ENCODE results near the gene TRPC4.
"Not testable (repeated sequence)": the region's sequence is repeated elsewhere in the genome, so short reads cannot be mapped to it uniquely, and the experiment has no call there.

TRPC4 gene

GRCh38 chr13:37833411-37833810 is 36.2 kb downstream of the TRPC4 start:
- no peak for DNase-seq (ENCODE audit: low read depth in 2 of 2)

DNA sequence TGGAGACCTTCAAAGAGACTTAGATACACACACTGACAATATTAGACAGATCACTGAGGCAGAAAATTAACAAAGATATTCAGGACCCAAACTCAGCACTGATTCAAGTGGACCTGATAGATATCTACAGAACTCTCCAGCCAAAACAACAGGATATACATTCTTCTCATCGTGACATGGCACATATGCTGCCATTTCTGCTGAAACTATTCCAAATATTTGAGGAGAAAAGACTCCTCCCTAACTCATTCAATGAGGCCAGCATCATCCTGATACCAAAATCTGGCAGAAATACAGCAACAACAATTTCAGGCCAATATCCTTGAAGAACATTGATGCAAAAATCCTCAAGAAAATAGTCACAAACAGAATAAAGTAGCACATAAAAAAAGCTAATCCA is 53.3 kb downstream of the TRPC4 start:
- no peak for DNase-seq (ENCODE audit: low read depth in 2 of 2)

- no peak for DNase-seq (ENCODE audit: low read depth in 2 of 2)
Observed at GRCh38 chr13:37811441-37811840, 58.1 kb downstream of the TRPC4 start.

DNA sequence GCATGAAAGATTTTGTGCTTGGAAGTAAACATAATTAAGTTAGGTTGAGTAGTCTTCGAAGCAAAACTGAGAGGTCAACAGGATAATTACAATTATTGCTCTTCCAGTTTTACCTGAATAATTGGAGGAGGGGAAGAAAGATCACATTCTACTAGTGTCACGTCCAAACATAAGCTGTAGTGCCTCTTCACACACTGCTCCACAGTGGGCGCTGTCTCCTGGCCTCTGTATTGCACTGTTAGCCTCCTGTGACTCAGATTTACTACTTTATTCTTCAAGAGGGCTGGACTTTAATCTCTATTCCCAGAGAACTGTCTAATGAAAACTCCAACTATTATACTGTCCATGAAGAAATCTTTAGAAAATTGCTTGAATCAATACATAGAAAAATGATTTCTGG is 62.9 kb downstream of the TRPC4 start:
- DNase-seq (ENCODE audit: low read depth in 2 of 2) = no peak

GRCh38 chr13:37797631-37798030 is 71.9 kb downstream of the TRPC4 start:
- no peak for DNase-seq (ENCODE audit: low read depth in 2 of 2)

GRCh38 chr13:37796795-37797194 is 72.8 kb downstream of the TRPC4 start:
- DNase-seq (ENCODE audit: low read depth in 2 of 2) = not testable (repeated sequence)

DNA sequence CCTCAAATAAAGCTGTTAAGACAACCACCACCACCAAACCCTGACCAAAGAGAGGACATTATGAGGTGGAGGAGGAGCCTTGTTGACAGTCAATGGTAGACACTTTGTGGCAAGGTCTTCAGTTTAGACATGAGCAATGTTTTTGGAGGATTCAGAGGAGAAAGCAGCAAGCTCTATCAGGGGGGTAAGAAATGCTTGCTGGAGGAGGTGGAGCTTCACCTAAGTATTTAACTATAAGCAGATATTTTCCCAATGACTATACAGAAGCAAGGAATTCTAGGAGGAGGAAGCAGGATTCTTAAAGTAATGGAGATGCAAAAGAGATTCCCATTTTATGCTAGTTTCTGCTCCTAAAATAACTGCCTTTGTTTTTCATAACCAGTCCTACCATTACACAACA is 74.2 kb downstream of the TRPC4 start:
- no peak for DNase-seq (ENCODE audit: low read depth in 2 of 2)

GRCh38 chr13:37791699-37792098 is 77.9 kb downstream of the TRPC4 start:
- no peak for DNase-seq (ENCODE audit: low read depth in 2 of 2)

GRCh38 chr13:37788346-37788745 is 81.2 kb downstream of the TRPC4 start:
- DNase-seq (ENCODE audit: low read depth in 2 of 2) = no peak

DNA sequence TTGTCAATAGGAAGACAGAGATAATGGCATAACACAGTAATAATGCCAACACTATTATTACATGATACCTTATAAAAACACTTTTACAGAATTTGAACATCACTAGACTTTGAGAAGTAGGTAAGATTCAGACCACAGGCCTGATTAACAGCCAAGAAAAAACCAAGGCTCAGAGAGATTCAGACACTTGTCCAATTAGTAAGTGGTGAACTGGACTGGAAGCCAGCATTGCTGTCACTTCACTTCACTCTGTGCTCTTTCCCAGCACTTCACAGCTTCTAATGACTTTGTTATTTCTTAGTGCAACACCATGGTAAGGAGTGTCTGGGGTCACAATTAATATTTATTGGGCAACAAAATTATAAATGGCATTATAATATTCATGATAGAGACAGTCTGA is 91.9 kb downstream of the TRPC4 start:
- no peak for DNase-seq (ENCODE audit: low read depth in 2 of 2)

DNA sequence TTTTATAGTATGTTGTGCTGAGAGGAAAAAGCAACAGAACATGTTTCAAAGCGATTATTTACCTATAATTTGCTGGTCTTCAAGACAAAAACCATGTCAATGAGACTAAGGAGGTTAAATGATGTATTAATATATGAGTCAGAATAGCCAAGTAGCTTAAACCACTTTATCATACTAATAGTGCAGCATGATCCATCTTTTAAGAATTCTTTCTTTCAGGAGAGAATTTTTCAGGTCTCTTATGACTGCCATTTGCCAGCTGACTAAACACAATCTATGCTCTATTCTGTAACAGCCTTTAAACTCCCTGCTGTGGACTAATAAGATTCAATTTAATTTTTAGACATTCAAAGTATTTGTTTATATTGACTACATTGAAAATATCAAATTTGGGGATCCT is 93.7 kb downstream of the TRPC4 start:
- no peak for DNase-seq (ENCODE audit: low read depth in 2 of 2)

DNA sequence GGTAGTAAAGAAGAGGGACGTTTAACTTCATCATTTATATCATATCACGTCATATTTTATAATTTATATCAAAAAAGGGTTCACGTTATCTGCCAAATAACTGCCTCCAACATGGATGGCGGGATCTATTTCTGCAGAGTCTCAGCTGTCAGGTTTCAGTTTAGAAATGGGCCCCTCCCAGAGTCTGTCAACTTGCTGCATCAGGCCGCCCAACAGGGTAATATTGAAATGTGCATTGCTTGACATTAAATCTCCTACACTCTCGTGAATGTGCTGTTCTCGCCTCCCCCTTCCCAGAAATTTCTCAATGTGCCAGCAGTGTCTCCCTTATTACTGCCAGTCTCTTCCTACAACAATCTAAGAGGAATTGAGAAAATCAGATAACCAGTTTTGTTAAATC is 96.9 kb downstream of the TRPC4 start:
- no peak for DNase-seq (ENCODE audit: low read depth in 2 of 2)

- no peak for DNase-seq (ENCODE audit: low read depth in 2 of 2)
Observed at GRCh38 chr13:37769545-37769944, 100.0 kb downstream of the TRPC4 start.

- no peak for DNase-seq (ENCODE audit: low read depth in 2 of 2)
Observed at GRCh38 chr13:37769078-37769477, 100.5 kb downstream of the TRPC4 start.

DNA sequence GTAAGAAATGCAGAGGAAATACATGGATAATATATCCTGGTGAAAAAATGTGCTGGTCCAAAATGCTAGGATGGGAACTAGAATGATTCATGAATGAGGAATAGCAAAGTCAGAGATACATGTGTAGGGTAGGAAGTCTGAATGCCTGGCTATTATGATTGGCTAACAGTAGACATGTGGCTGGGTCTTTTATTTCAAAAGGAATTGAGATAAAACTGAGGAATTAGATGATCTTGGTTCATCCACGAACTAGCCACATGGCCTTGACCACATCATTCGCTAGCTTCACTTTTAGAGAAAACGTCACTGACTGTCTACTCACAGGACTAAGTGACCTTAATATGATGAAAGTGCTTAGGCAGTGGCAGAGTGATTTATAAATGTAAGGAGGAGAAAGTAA is 103.1 kb downstream of the TRPC4 start:
- DNase-seq (ENCODE audit: low read depth in 2 of 2) = no peak

- DNase-seq (ENCODE audit: low read depth in 2 of 2) = no peak
Observed at GRCh38 chr13:37755349-37755748, 114.2 kb downstream of the TRPC4 start.

DNA sequence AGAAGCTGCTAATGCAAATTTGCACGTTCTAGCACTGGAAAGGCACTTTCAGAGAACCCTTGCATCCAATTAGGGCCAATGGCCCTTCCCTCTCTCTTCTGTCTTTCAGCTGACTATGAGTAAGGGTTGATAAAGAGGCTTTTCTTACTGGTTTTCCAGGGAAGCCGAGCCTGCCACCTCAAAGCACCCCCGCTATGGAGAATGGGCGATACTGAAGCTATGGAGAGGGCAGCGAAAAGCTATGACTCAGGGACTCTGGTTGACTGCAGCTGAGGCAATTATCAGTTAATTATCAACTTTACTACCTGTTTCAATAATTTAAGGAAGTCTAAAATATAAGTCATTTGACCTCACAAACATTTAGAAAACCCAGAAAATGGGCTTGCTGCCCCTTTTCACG is 115.8 kb downstream of the TRPC4 start:
- DNase-seq (ENCODE audit: low read depth in 2 of 2) = no peak

GRCh38 chr13:37752146-37752545 is 117.4 kb downstream of the TRPC4 start:
- no peak for DNase-seq (ENCODE audit: low read depth in 2 of 2)

GRCh38 chr13:37751025-37751424 is 118.5 kb downstream of the TRPC4 start:
- no peak for DNase-seq (ENCODE audit: low read depth in 2 of 2)

- no peak for DNase-seq (ENCODE audit: low read depth in 2 of 2)
Observed at GRCh38 chr13:37748913-37749312, 120.7 kb downstream of the TRPC4 start.

- DNase-seq (ENCODE audit: low read depth in 2 of 2) = no peak
Observed at GRCh38 chr13:37747071-37747612, 122.4 kb downstream of the TRPC4 start.

- DNase-seq (ENCODE audit: low read depth in 2 of 2) = no peak
Observed at GRCh38 chr13:37741536-37741935, 128.0 kb downstream of the TRPC4 start.

- no peak for DNase-seq (ENCODE audit: low read depth in 2 of 2)
Observed at GRCh38 chr13:37736045-37736444, 133.5 kb downstream of the TRPC4 start.

- no peak for DNase-seq (ENCODE audit: low read depth in 2 of 2)
Observed at GRCh38 chr13:37735293-37735692, 134.3 kb downstream of the TRPC4 start.

DNA sequence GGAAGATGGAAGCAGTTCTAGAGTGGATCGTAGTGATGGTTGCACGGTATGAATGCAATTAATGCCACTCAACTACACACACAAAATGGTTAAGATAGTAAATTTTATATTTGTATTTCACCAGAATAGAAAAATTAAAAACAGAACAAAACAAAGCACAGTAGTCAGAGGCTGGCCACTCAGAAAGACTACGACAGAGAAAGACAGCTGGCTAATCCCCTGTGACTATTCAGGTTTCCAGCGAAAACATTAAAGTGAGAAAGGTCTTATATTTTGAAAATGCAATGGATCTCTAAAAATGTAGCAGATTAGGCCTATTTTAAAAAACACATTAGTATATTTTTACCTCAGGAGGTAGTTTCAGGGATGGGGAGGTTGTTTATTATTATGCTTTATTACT is 139.7 kb downstream of the TRPC4 start:
- no peak for DNase-seq (ENCODE audit: low read depth in 2 of 2)

All from stimulated activated CD4-positive, alpha-beta T cell treated with anti-CD3 and anti-CD28 coated beads, Interleukin-4, amount 100 ng/mL, for 48 hours (primary cell).